GM12878 (cell line): ENCODE results near the gene SPTLC2. TPM values are rescaled to one million over a fixed set of nuclear protein-coding genes. Genes with fewer than 3 reads are reported as not detected.

Experiments
- ATAC-seq: fragments of 200-7000 bp; cut with Tn5 transposase; 3 replicates; pipeline ENCODE4 v1.9.1; 2020; ENCODE audit warnings: mild to moderate bottlenecking, moderate library complexity
- BruUV-seq: library from RNA; stranded (reverse); fragments of 400-500 nt; replicated peaks from 2 replicates; lab custom pipeline; 2021; lab: Mats Ljungman, UMichigan
- CTCF ChIA-PET: fragments of 300-600 bp; sonication (Branson Sonifier 250); formaldehyde crosslinking; extraction: SDS; loops from one replicate; lab custom pipeline; 2021; ENCODE audit warnings: inconsistent platforms; lab: Yijun Ruan, JAX
- POLR2A ChIA-PET: fragments of 350-600 bp; formaldehyde crosslinking; extraction: SDS; loops from one replicate; lab custom pipeline; 2021; ENCODE audit warnings: inconsistent platforms; lab: Charles Lee
- RAD21 ChIA-PET: fragments of 300-600 bp; sonication (Branson Sonifier 250); formaldehyde crosslinking; loops from one replicate; lab custom pipeline; 2023; ENCODE audit warnings: antibody characterized with exemption; ENCODE audit not compliant: unreplicated experiment; lab: Charles Lee
- SMC1A ChIA-PET: fragments of 300-600 bp; sonication (Branson Sonifier 250); formaldehyde crosslinking; loops from one replicate; lab custom pipeline; 2023; ENCODE audit not compliant: unreplicated experiment, uncharacterized antibody; lab: Charles Lee
- DNase-seq: peaks from one replicate; pipeline ENCODE4 v3.0.0-alpha.2; 2011; ENCODE audit warnings: low read depth, low spot score
- FAIRE-seq: peaks from 3 replicates; lab custom pipeline; 2011; peaks lifted over from hg19 to GRCh38; lab: Jason Lieb, UNC
- H2AFZ ChIP-seq: 2 replicates; pipeline ENCODE4 v1.6.0; 2011; ENCODE audit warnings: low read depth, low read length, control low read depth; ENCODE audit not compliant: control insufficient read depth
- H3K27ac ChIP-seq: 2 replicates; pipeline ENCODE4 v1.5.1; 2011; ENCODE audit warnings: control low read depth; ENCODE audit not compliant: control insufficient read depth, insufficient read depth
- H3K27me3 ChIP-seq, 2 experiments: replicated peaks in 1 of 2; 2 replicates each; pipeline versions ENCODE4 v1.6.0 to v1.6.1; 2011; ENCODE audit warnings: low read length in 1 of 2; ENCODE audit not compliant: control insufficient read depth in 2 of 2, insufficient read depth in 2 of 2
- H3K36me3 ChIP-seq, 2 experiments: 2 replicates each; pipeline ENCODE4 v1.5.1; 2011; ENCODE audit warnings: low read length in 1 of 2; ENCODE audit not compliant: control insufficient read depth in 2 of 2, insufficient read depth in 2 of 2
- H3K4me1 ChIP-seq: 2 replicates; pipeline ENCODE4 v1.6.1; 2011; ENCODE audit warnings: mild to moderate bottlenecking, low read length, moderate library complexity, mixed read lengths; ENCODE audit not compliant: control insufficient read depth, insufficient read depth
- H3K4me2 ChIP-seq: 2 replicates; pipeline ENCODE4 v1.6.0; 2011; ENCODE audit warnings: control low read depth; ENCODE audit not compliant: control insufficient read depth, insufficient read depth
- H3K4me3 ChIP-seq: fragments of 200-600 bp; sonication (generic); 2 replicates; pipeline ENCODE4 v1.5.1; 2016
- H3K79me2 ChIP-seq: 2 replicates; pipeline ENCODE4 v1.6.0; 2011; ENCODE audit warnings: low read length; ENCODE audit not compliant: control insufficient read depth, insufficient read depth
- H3K9ac ChIP-seq: 2 replicates; pipeline ENCODE4 v1.8.0; 2011; ENCODE audit warnings: low read length, control low read depth, mixed read lengths; ENCODE audit not compliant: control insufficient read depth, insufficient read depth
- H3K9me3 ChIP-seq: replicated peaks from 3 replicates; pipeline ENCODE4 v1.5.1; 2011; ENCODE audit warnings: mild to moderate bottlenecking, low read length; ENCODE audit not compliant: control insufficient read depth, insufficient read depth
- H4K20me1 ChIP-seq: 2 replicates; pipeline ENCODE4 v1.6.0; 2011; ENCODE audit not compliant: control insufficient read depth, insufficient read depth
- CHD1 ChIP-seq: IDR thresholded peaks from 2 replicates; pipeline ENCODE4 v1.6.1; 2012; ENCODE audit warnings: low read depth, low read length, improper control_type of control experiment
- CHD2 ChIP-seq: IDR thresholded peaks from 2 replicates; pipeline ENCODE4 v1.6.1; 2011; ENCODE audit warnings: low read depth, low read length, improper control_type of control experiment, borderline replicate concordance
- E2F8 ChIP-seq: fragments of 450-650 bp; IDR thresholded peaks from 2 replicates; pipeline ENCODE4 v1.6.1; 2018; ENCODE audit warnings: mild to moderate bottlenecking, low read depth, moderate library complexity; ENCODE audit not compliant: partially characterized antibody
- HDGF ChIP-seq: fragments of 450-650 bp; IDR thresholded peaks from 2 replicates; pipeline ENCODE4 v1.6.1; 2016; ENCODE audit warnings: antibody characterized with exemption
- NBN ChIP-seq: fragments of 450-650 bp; IDR thresholded peaks from 2 replicates; pipeline ENCODE4 v1.6.1; 2016
- NFIC ChIP-seq: IDR thresholded peaks from 2 replicates; pipeline ENCODE4 v1.6.1; 2012; ENCODE audit warnings: low read depth, mild to moderate bottlenecking, inconsistent platforms, low read length, moderate library complexity
- RCOR1 ChIP-seq: conservative IDR thresholded peaks from 2 replicates; pipeline ENCODE4 v1.6.1; 2012; ENCODE audit warnings: low read depth, low read length, improper control_type of control experiment
- SIX5 ChIP-seq: IDR thresholded peaks from 2 replicates; pipeline ENCODE4 v1.6.1; 2011; ENCODE audit warnings: mild to moderate bottlenecking, low read depth, low read length, moderate library complexity; ENCODE audit not compliant: severe bottlenecking
- ZNF24 ChIP-seq: fragments of 450-650 bp; IDR thresholded peaks from 2 replicates; pipeline ENCODE4 v1.6.1; 2017; ENCODE audit warnings: antibody characterized with exemption, mild to moderate bottlenecking
- ZNF384 ChIP-seq: IDR thresholded peaks from 2 replicates; pipeline ENCODE4 v1.6.1; 2012; ENCODE audit warnings: low read depth, mild to moderate bottlenecking, low read length, improper control_type of control experiment, borderline replicate concordance
- WGBS: methylation state at CpG from one replicate; pipeline ENCODE4 v1.1.6; 2016; ENCODE audit warnings: low lambda C conversion rate; ENCODE audit not compliant: insufficient replicate concordance, insufficient coverage; ENCODE audit errors: missing lambda C conversion rate; 5-methylcytosine and 5-hydroxymethylcytosine counted together
- in situ Hi-C: fragments of 300-500 bp; cut with MboI; formaldehyde crosslinking; loops from 9 replicates; pipeline ENCODE4 v1.14.3; 2018; ENCODE audit warnings: mixed read lengths
- intact Hi-C: fragments of 100-400 bp; cut with micrococcal nuclease; formaldehyde crosslinking; loops from one replicate; pipeline ENCODE4 v1.14.2; 2022; ENCODE audit not compliant: unreplicated experiment
- polyA plus RNA-seq, 11 experiments: library from polyadenylated mRNA; depleted of rRNA in 4 of 11; unstranded in 6 of 11; stranded (reverse) in 5 of 11; fragments of >200 nt; fragmentation: Nextera tagmentation in 4 of 11; fragmentation: Illumina TruSeq in 1 of 11; extraction: Ambion mirVana in 4 of 11; extraction: Trizol in 1 of 11; gene quantifications; 1 replicate in 1 of 11; 2 replicates in 10 of 11; pipeline versions ENCODE4 v1.2.1 to v1.2.3, GENCODE V29; 2011 to 2016; ENCODE audit warnings: inconsistent platforms in 2 of 11, missing spikeins in 2 of 11, low read depth in 1 of 11
- total RNA-seq, 4 experiments: library from RNA; depleted of rRNA in 3 of 4; stranded (reverse); fragments of >200 nt in 3 of 4; fragmentation: Illumina TruSeq in 1 of 4; extraction: Trizol in 1 of 4; gene quantifications; 2 replicates each; pipeline versions ENCODE4 v1.2.1 to v1.2.3, GENCODE V29; 2013 to 2021

SPTLC2 gene
- total and polyA plus RNA-seq, 10 of the 15 experiments (the other 5 are each of a cell fraction or from before 2014, with no cell fraction given) = 6.9 to 35.1 (median 19.7) TPM

- peaks cover 0 to 6% of the 10 kb centered on the region in 2 experiments; a peak in 1 of 4 replicates for H3K36me3 ChIP-seq
- no peak overlapping the region for H3K27ac ChIP-seq
- in situ Hi-C loops = no loop called here
- 0 out of 2 replicates have a peak, but pooled peaks cover 2% of the 10 kb centered on the region for H4K20me1 ChIP-seq
- intact Hi-C loops = no loop called here
- no peak for DNase-seq
- POLR2A ChIA-PET = no interaction called here
- TF ChIP-seq RCOR1 (no peak), CHD2 (no peak), ZNF24 (no peak), CHD1 (no peak)
- TF ChIP-seq, all 136 proteins: peak for 0
- no TSS peak for BruUV-seq
- ATAC-seq (no peak), FAIRE-seq (no peak)
- SMC1A ChIA-PET = interaction anchor here (1.3 to 2.3 kb wide), 2 partner anchors 8 to 13 kb away, joined by 4 to 17 read pairs; no protein-coding TSS in a partner anchor
- peaks cover 24% of the 10 kb centered on the region for H3K79me2 ChIP-seq
- H3K4me1 ChIP-seq = peaks cover 9% of the 10 kb centered on the region
- CTCF ChIA-PET = no interaction called here
- no peak overlapping the region for H3K9ac ChIP-seq
- no peak overlapping the region for H3K4me2 ChIP-seq
- no peak overlapping the region for H2AFZ ChIP-seq
- H3K4me3 ChIP-seq = no peak overlapping the region
- no peaks in the 10 kb centered on the region for H3K9me3 ChIP-seq
- no peaks in the 10 kb centered on the region for H3K27me3 ChIP-seq
- RAD21 ChIA-PET = interaction anchor here (2.4 kb wide), 1 partner anchor 8 kb away, joined by 13 read pairs; no protein-coding TSS in a partner anchor
- 99% methylated on average over 3 of the region's 3 CpGs for WGBS
These were observed 16.5 kb downstream of the SPTLC2 start for GRCh38 chr14:77599889-77600288.

GRCh38 chr14:77598366-77599070, 17.9 kb downstream of the SPTLC2 start:
- 74% methylated on average over 4 of the region's 4 CpGs for WGBS

More at GRCh38 chr14:77598366-77599070, 17.9 kb downstream of the SPTLC2 start:
- BruUV-seq = no TSS peak
- RAD21 ChIA-PET = interaction anchor here (2.4 kb wide), 1 partner anchor 9 kb away, joined by 13 read pairs; no protein-coding TSS in a partner anchor
- peak; percentile 79 for ATAC-seq
- Histone ChIP-seq H3K79me2 (peaks cover 16% of the 10 kb centered on the region), H3K4me2 (peak overlapping the region; percentile 46; the same call in 1 of the 2 replicates), H2AFZ (no peak overlapping the region; the same call in 1 of the 2 replicates), H3K27me3 (no peaks in the 10 kb centered on the region), H3K9me3 (no peaks in the 10 kb centered on the region; the same call in 2 of the 3 replicates), H3K9ac (peak overlapping the region; percentile 15; the same call in 1 of the 2 replicates), H3K27ac (peak overlapping the region; percentile 45)
- CTCF ChIA-PET = interaction anchor here (0.6 to 1.3 kb wide), 4 partner anchors 9 to 142 kb away, joined by 3 to 4 read pairs (median 4); no protein-coding TSS in a partner anchor
- in situ Hi-C loops (no loop called here), intact Hi-C loops (no loop called here)
- DNase-seq = no peak
- no peak for FAIRE-seq
- POLR2A ChIA-PET = interaction anchor here (0.9 kb wide), 1 partner anchor 9 kb away, joined by 3 read pairs; no protein-coding TSS in a partner anchor
- TF ChIP-seq NBN (peak; percentile 52; the same call in 1 of the 2 replicates), NFIC (peak; percentile 15; the same call in 1 of the 2 replicates), SIX5 (no peak), HDGF (peak; percentile 86; the same call in 1 of the 2 replicates), E2F8 (no peak), ZNF384 (peak; percentile 79; the same call in 1 of the 2 replicates)
- TF ChIP-seq, all 136 proteins: peak for 4
- SMC1A ChIA-PET = interaction anchor here (0.9 to 2.3 kb wide), 4 partner anchors 9 to 16 kb away, joined by 3 to 17 read pairs (median 4); no protein-coding TSS in a partner anchor
- Histone ChIP-seq H4K20me1 (no peaks in the 10 kb centered on the region), H3K36me3 (peaks cover 0 to 10% of the 10 kb centered on the region in 2 experiments; a peak in 1 of 4 replicates), H3K4me1 (peaks cover 15% of the 10 kb centered on the region), H3K4me3 (0 out of 2 replicates have a peak overlapping the region, but pooled peaks have one; percentile 42)
